DMS53 treated with DMSO at 0.1 percent for 48 hours (cell line): ENCODE data around the gene KCTD20.
A peak's percentile ranks its signal among the peaks of the same experiment; 100 is the strongest.
"Not testable (repeated sequence)": the region's sequence is repeated elsewhere in the genome, so short reads cannot be mapped to it uniquely, and the experiment has no call there.

Experiments used
- DNase-seq: peaks from one replicate; lab custom pipeline; 2025; ENCODE audit not compliant: unreplicated experiment; lab: John Stamatoyannopoulos, UW

Gene KCTD20

GRCh38 chr6:36442671-36443470 lies at the start of gene KCTD20, which contains the start of gene PXT1:
TSS of gene KCTD20 (plus strand) at chr6:36443000. CDS start at chr6:36470098, 27,098 bp downstream.
TSS of gene PXT1 (minus strand) at chr6:36442854. CDS start at chr6:36426082, 16,772 bp downstream.
- DNase-seq = peak; percentile 50

- DNase-seq = no peak
Observed at GRCh38 chr6:36399970-36400369, 42.8 kb upstream of the KCTD20 start.

GRCh38 chr6:36402481-36402880 lies 40.3 kb upstream of the KCTD20 start:
- no peak for DNase-seq

- DNase-seq = no peak
Observed at GRCh38 chr6:36404164-36404563, 38.6 kb upstream of the KCTD20 start.

- not testable (repeated sequence) for DNase-seq
Observed at GRCh38 chr6:36409718-36410117, 33.1 kb upstream of the KCTD20 start.

GRCh38 chr6:36413489-36414480 lies 29.0 kb upstream of the KCTD20 start:
- DNase-seq = no peak

- DNase-seq = no peak
Observed at GRCh38 chr6:36414481-36414880, 28.3 kb upstream of the KCTD20 start.

GRCh38 chr6:36418558-36418957 lies 24.2 kb upstream of the KCTD20 start:
- DNase-seq = no peak

- DNase-seq = no peak
Observed at GRCh38 chr6:36419310-36419709, 23.5 kb upstream of the KCTD20 start.

- no peak for DNase-seq
Observed at GRCh38 chr6:36422714-36423100, 20.1 kb upstream of the KCTD20 start.

- DNase-seq = peak; percentile 95
Observed at GRCh38 chr6:36423101-36423824, 19.5 kb upstream of the KCTD20 start.

GRCh38 chr6:36426622-36427021 lies 16.2 kb upstream of the KCTD20 start:
- no peak for DNase-seq

GRCh38 chr6:36428911-36429310 lies 13.9 kb upstream of the KCTD20 start:
- no peak for DNase-seq

- no peak for DNase-seq
Observed at GRCh38 chr6:36430351-36430750, 12.4 kb upstream of the KCTD20 start.

- no peak for DNase-seq
Observed at GRCh38 chr6:36431197-36431596, 11.6 kb upstream of the KCTD20 start.

GRCh38 chr6:36432151-36432671 lies 10.6 kb upstream of the KCTD20 start:
- no peak for DNase-seq

GRCh38 chr6:36436466-36436865 lies 6.3 kb upstream of the KCTD20 start:
- DNase-seq = no peak

- peak; percentile 93 for DNase-seq
Observed at GRCh38 chr6:36441307-36441894, 1.4 kb upstream of the KCTD20 start.

- no peak for DNase-seq
Observed at GRCh38 chr6:36442103-36442670, 613 bp upstream of the KCTD20 start.
